ENCODE measurements around the gene RGPD8.

GRCh38 chr2:112340475-112341267, 92.8 kb downstream of the RGPD8 start:
- TF ChIP-seq ZXDC (CRISPR knock-in tag; IDR thresholded peaks at IDR 0.05): no peak
- TF ChIP-seq ZNF274 (CRISPR knock-in tag; IDR thresholded peaks at IDR 0.05): no peak
- TF ChIP-seq FOXJ3 (CRISPR knock-in tag; IDR thresholded peaks at IDR 0.05; ENCODE audit: borderline replicate concordance): no peak
- TF ChIP-seq CTCF (CRISPR knock-in tag; IDR thresholded peaks at IDR 0.05): no peak
- TF ChIP-seq MXD4 (CRISPR knock-in tag; IDR thresholded peaks at IDR 0.05): no peak
- TF ChIP-seq GLI4 (CRISPR knock-in tag; IDR thresholded peaks at IDR 0.05; ENCODE audit: borderline replicate concordance): no peak
- no peak for TF ChIP-seq SP2 (CRISPR knock-in tag; IDR thresholded peaks at IDR 0.05)
- TF ChIP-seq MAX (IDR thresholded peaks at IDR 0.05): no peak
- no peak for TF ChIP-seq RORA (CRISPR knock-in tag; IDR thresholded peaks at IDR 0.05)
- no peak for TF ChIP-seq ZFP36 (IDR thresholded peaks at IDR 0.05; ENCODE audit: borderline replicate concordance, low read depth, low read length, partially characterized antibody)
- no peak for TF ChIP-seq MXI1 (IDR thresholded peaks at IDR 0.05; ENCODE audit: borderline replicate concordance, low read depth, low read length)

Measured in HepG2 (cell line).